Fibroblast of pulmonary artery (primary cell): ENCODE results near the gene RAPGEF5.
"Not testable (repeated sequence)": the region's sequence is repeated elsewhere in the genome, so short reads cannot be mapped to it uniquely, and the experiment has no call there.

Experiments used
- DNase-seq: peaks from one replicate; pipeline ENCODE4 v3.0.0-alpha.2; 2010; ENCODE audit warnings: low read depth
- H3K4me3 ChIP-seq: replicated peaks from 2 replicates; pipeline ENCODE4 v1.5.1; 2011; ENCODE audit warnings: low read depth, mild to moderate bottlenecking, control low read depth, low read length, moderate library complexity
- CTCF ChIP-seq: IDR thresholded peaks from 2 replicates; pipeline ENCODE4 v1.5.1; 2011; ENCODE audit warnings: mild to moderate bottlenecking, control low read depth, low read length, inconsistent platforms; ENCODE audit errors: missing control alignments

Gene RAPGEF5

DNA sequence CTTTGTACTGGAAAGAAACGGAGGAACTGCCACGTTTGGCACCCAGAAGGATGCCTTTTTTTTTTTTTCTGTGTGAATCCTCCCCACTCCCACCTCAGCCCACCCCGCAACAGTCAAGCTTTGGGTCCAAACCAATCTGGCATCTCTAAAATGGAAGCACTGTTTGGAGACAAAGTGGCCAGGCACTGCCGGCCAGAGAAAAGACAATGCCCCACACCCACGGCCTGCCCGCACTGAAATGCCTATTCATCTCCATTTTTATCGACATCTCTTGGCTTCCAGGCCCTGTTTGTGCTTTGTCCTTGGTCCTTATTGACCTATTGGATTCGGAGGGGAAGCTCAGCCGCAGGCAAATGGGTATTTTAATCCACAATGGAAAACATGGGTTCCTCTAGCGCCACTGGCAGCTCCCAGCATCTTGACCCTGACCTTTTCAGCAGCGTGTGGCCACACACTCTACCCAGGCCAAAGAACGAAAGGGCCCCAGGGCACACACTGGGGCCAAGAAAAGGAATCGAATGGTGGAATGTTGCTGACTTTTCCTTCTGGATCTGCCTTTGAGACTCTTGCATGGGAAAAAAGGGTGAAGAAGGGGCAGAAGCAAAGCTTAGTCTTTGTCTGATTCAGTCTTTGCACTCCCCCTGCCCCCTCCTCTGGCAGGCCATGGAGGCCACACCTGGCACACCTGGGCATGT, 248.7 kb downstream of the RAPGEF5 start:
- DNase-seq = no peak
- TF ChIP-seq CTCF = no peak

DNA sequence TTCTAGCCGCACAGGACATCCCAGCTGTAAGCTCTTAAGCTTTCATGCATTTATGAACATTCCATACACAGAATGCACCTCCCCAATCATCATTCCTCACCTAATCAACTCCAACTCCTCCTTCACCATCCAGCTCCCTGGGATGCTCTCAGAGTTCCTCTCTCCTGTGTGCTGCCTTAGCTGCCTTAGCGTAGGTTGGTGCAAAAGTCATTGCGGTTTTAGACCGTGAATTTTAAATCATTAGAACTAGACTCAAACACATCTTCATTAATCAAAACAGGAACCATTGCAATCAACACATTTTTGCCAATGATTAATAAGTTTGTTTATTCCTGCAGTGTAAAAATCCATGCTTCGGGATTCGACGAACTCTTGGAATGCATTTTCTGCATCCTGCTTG, 251.4 kb downstream of the RAPGEF5 start:
- no peak for DNase-seq
- H3K4me3 ChIP-seq = no peak overlapping the region
- TF ChIP-seq CTCF = no peak

More for the DNA sequence above, 248.7 kb downstream of the RAPGEF5 start:
- no peak overlapping the region for H3K4me3 ChIP-seq

- TF ChIP-seq CTCF = no peak
- DNase-seq = no peak
- no peak overlapping the region for H3K4me3 ChIP-seq
Measured at GRCh38 chr7:22094413-22095342, 262.3 kb downstream of the RAPGEF5 start.

- no peak overlapping the region for H3K4me3 ChIP-seq
- no peak for TF ChIP-seq CTCF
- DNase-seq = no peak
Measured at GRCh38 chr7:22093936-22094335, 263.0 kb downstream of the RAPGEF5 start.

GRCh38 chr7:22093001-22093400, 264.0 kb downstream of the RAPGEF5 start:
- DNase-seq = peak; percentile 66
- no peak for TF ChIP-seq CTCF
- no peak overlapping the region for H3K4me3 ChIP-seq

DNA sequence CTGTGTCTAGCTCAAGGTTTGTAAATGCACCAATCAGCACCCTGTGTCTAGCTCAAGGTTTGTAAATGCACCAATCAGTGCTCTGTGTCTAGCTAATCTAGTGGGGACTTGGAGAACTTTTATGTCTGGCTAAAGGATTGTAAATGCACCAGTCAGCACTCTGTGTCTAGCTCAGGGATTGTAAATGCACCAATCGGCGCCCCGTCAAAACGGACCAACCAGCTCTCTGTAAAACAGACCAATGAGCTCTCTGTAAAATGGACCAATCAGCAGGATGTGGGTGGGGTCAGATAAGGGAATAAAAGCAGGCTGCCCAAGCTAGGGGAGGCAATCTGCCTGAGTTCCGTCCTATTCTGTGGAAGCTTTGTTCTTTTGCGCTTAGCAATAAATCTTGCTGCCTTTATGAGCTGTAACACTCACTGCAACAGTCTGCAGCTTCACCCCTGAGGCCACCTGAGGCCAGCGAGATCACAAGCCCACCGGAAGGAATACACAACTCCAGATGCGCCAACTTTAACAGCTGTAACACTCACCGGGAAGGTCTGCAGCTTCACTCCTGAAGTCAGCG, 265.9 kb downstream of the RAPGEF5 start:
- not testable (repeated sequence) for H3K4me3 ChIP-seq, DNase-seq

- no peak overlapping the region for H3K4me3 ChIP-seq
- TF ChIP-seq CTCF = no peak
- no peak for DNase-seq
Measured at GRCh38 chr7:22090512-22090911, 266.4 kb downstream of the RAPGEF5 start.
